ENCODE data around the gene SLC12A8.

DNA sequence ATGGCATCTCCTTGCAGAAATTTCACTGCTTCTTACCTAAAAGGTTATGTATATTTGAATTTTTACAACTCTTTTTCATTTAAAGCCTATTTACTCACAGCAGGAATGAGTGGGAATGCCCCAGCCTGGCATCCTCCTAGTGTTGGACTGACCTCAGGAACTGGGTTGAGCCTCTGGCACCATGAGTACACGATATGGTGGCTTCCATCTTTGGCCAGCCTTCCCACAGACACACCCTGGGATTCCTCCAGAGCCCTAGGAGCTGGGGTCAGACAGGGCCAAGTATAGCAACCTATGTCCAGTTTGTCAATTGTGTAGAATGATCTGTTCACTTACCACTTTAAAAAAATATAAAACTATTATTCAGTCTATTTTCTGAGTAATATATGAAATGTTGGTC is 99.6 kb downstream of the SLC12A8 start:
- TF ChIP-seq, protein P1, sequence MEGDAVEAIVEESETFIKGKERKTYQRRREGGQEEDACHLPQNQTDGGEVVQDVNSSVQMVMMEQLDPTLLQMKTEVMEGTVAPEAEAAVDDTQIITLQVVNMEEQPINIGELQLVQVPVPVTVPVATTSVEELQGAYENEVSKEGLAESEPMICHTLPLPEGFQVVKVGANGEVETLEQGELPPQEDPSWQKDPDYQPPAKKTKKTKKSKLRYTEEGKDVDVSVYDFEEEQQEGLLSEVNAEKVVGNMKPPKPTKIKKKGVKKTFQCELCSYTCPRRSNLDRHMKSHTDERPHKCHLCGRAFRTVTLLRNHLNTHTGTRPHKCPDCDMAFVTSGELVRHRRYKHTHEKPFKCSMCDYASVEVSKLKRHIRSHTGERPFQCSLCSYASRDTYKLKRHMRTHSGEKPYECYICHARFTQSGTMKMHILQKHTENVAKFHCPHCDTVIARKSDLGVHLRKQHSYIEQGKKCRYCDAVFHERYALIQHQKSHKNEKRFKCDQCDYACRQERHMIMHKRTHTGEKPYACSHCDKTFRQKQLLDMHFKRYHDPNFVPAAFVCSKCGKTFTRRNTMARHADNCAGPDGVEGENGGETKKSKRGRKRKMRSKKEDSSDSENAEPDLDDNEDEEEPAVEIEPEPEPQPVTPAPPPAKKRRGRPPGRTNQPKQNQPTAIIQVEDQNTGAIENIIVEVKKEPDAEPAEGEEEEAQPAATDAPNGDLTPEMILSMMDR (conservative IDR thresholded peaks at IDR 0.05; ENCODE audit: low read depth, low read length), result no peak
- TF ChIP-seq EZH2 (IDR thresholded peaks at IDR 0.05; ENCODE audit: borderline replicate concordance, low read depth, low read length, poor library complexity, severe bottlenecking), result no peak
